22Rv1 (cell line): ENCODE measurements around the gene SCG3.

ENCODE experiments used
- H3K27ac ChIP-seq: fragments of 450-650 bp; 2 replicates; pipeline ENCODE4 v1.5.1; 2017
- CTCF ChIP-seq: fragments of 450-650 bp; IDR thresholded peaks from 2 replicates; pipeline ENCODE4 v1.5.1; 2017; ENCODE audit warnings: mild to moderate bottlenecking
- ZFX ChIP-seq: fragments of 450-650 bp; IDR thresholded peaks from 2 replicates; pipeline ENCODE4 v1.6.1; 2017; ENCODE audit warnings: antibody characterized with exemption, borderline replicate concordance

Gene SCG3

GRCh38 chr15:51760805-51761204, 79.5 kb downstream of the SCG3 start:
- H3K27ac ChIP-seq: no peak overlapping the region
- TF ChIP-seq CTCF (no peak), ZFX (no peak)

- H3K27ac ChIP-seq: no peak overlapping the region
- no peak for TF ChIP-seq ZFX
- TF ChIP-seq CTCF: no peak
These were observed 84.4 kb downstream of the SCG3 start for GRCh38 chr15:51765751-51766150.

- no peak overlapping the region for H3K27ac ChIP-seq
- no peak for TF ChIP-seq CTCF
- no peak for TF ChIP-seq ZFX
These were observed 85.0 kb downstream of the SCG3 start for GRCh38 chr15:51766341-51766740.

- TF ChIP-seq CTCF (no peak), ZFX (no peak)
- no peak overlapping the region for H3K27ac ChIP-seq
These were observed 86.7 kb downstream of the SCG3 start for GRCh38 chr15:51768018-51768417.
